K562 (cell line): ENCODE measurements around the gene GEN1. TPM values are rescaled to one million over a fixed set of nuclear protein-coding genes. Genes with fewer than 3 reads are reported as not detected.
A peak's percentile ranks its signal among the peaks of the same experiment; 100 is the strongest.

Experiments used
- CBFA2T3 ChIP-seq: fragments of 450-650 bp; IDR thresholded peaks from 2 replicates; pipeline ENCODE4 v1.6.1; 2017
- CHAMP1 ChIP-seq: fragments of 450-650 bp; IDR thresholded peaks from 2 replicates; pipeline ENCODE4 v1.6.1; 2016; ENCODE audit warnings: mild to moderate bottlenecking
- MNT ChIP-seq, 2 experiments: fragments of 450-650 bp; conservative IDR thresholded peaks; 2 replicates each; pipeline ENCODE4 v1.6.1; 2017; ENCODE audit warnings: mild to moderate bottlenecking in 2 of 2, moderate library complexity in 2 of 2
- ZC3H4 ChIP-seq: sonication (generic); formaldehyde crosslinking; IDR thresholded peaks from 2 replicates; pipeline ENCODE4 v1.9.0; 2021; ENCODE audit warnings: missing genetic modification reagents, borderline replicate concordance
- ZNF124 ChIP-seq: sonication (generic); formaldehyde crosslinking; IDR thresholded peaks from 2 replicates; pipeline ENCODE4 v1.8.1; 2022; ENCODE audit warnings: missing genetic modification reagents
- ZNF766 ChIP-seq: fragments of 200-800 bp; sonication (Bioruptor generic); conservative IDR thresholded peaks from 2 replicates; pipeline ENCODE4 v1.6.1; 2016; ENCODE audit warnings: missing genetic modification characterization, missing compliant biosample characterization
- ZZZ3 ChIP-seq: fragments of 450-650 bp; IDR thresholded peaks from 2 replicates; pipeline ENCODE4 v1.6.1; 2016; ENCODE audit warnings: antibody characterized with exemption, mild to moderate bottlenecking, moderate library complexity
- polyA plus RNA-seq, 8 experiments: library from polyadenylated mRNA; depleted of rRNA in 4 of 8; stranded (reverse) in 5 of 8; unstranded in 3 of 8; fragments of >200 nt; fragmentation: Nextera tagmentation in 2 of 8; fragmentation: Illumina TruSeq in 1 of 8; extraction: Ambion mirVana in 2 of 8; extraction: Trizol in 1 of 8; gene quantifications; 2 replicates each; pipeline versions ENCODE4 v1.2.1 to v1.2.3, GENCODE V29; 2011 to 2014; ENCODE audit warnings: inconsistent platforms in 1 of 8, missing spikeins in 1 of 8
- total RNA-seq, 7 experiments: library from RNA; depleted of rRNA in 6 of 7; stranded (reverse); fragments of >200 nt in 6 of 7; fragmentation: Illumina TruSeq in 2 of 7; extraction: Trizol in 2 of 7; gene quantifications; 2 replicates each; pipeline versions ENCODE4 v1.2.1 to v1.2.3, GENCODE V29; 2011 to 2021; ENCODE audit warnings: low replicate concordance in 1 of 7

GEN1 gene
- total and polyA plus RNA-seq, 9 of the 15 experiments (the other 6 are each of a cell fraction or from before 2014, with no cell fraction given): 8.6 to 39.7 (median 24.5) TPM

DNA sequence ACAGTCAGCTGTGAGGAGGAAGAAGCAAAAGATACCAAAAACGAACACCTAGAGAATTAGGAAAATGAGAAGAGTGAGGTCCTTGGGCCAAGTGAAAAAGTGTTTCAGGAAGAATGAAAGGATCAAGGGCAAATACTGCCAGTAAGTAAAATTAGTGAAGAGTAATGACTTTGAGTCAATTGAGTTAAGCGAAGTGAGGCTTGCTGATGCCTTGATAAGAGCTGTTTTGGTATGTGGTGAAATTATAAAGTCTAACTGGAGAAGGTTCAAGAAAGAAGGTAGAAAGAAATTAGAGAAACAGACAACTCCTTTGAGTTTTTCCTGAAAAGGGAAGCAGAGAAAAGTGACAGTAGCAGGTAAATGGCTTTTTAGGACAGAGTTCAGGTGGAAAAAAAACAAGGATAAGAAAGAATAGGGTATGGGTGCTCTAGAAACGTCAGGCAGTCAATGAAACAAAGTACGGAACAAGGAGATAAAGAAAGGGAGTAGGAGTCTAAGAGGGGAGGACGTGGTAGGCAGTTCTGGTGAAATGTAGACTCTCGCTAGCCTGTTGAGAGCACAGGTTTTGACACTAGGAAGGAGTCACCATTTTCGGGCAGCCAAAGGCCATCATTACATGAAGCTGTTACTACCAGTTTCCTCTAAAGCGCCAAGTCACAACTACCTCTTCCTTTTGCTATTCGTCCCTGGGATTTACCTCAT, 43.2 kb upstream of the GEN1 start (continued):
- TF ChIP-seq CHAMP1 (peak; percentile 49; the same call in 1 of the 2 replicates), MNT (conservative IDR thresholded peaks at IDR 0.05) (0 out of 4 replicates have a peak, but pooled peaks of 1 of the 2 experiments have one; percentile 13), ZNF124 (CRISPR knock-in tag) (no peak), ZNF766 (CRISPR knock-in tag) (peak; percentile 52; the same call in 1 of the 2 replicates), ZC3H4 (CRISPR knock-in tag) (no peak), CBFA2T3 (peak; percentile 54), ZZZ3 (0 out of 2 replicates have a peak, but pooled peaks have one; percentile 45)
